ENCODE results near the gene MATN4.

- TF ChIP-seq, protein P1, sequence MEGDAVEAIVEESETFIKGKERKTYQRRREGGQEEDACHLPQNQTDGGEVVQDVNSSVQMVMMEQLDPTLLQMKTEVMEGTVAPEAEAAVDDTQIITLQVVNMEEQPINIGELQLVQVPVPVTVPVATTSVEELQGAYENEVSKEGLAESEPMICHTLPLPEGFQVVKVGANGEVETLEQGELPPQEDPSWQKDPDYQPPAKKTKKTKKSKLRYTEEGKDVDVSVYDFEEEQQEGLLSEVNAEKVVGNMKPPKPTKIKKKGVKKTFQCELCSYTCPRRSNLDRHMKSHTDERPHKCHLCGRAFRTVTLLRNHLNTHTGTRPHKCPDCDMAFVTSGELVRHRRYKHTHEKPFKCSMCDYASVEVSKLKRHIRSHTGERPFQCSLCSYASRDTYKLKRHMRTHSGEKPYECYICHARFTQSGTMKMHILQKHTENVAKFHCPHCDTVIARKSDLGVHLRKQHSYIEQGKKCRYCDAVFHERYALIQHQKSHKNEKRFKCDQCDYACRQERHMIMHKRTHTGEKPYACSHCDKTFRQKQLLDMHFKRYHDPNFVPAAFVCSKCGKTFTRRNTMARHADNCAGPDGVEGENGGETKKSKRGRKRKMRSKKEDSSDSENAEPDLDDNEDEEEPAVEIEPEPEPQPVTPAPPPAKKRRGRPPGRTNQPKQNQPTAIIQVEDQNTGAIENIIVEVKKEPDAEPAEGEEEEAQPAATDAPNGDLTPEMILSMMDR (conservative IDR thresholded peaks at IDR 0.05; ENCODE audit: low read depth in 2 of 2), result no peak
- no peak for TF ChIP-seq EZH2 (IDR thresholded peaks at IDR 0.05; ENCODE audit: low read depth, unreplicated experiment)
Observed at GRCh38 chr20:45313065-45313695, 5.1 kb upstream of the MATN4 start.

Measured in GM23338 (cell line).